Trophoblast cell (in vitro differentiated cells and primary cell): ENCODE results near the gene MYOZ2. TPM values are rescaled to one million over a fixed set of nuclear protein-coding genes. Genes with fewer than 3 reads are reported as not detected.
A peak's percentile ranks its signal among the peaks of the same experiment; 100 is the strongest.

ENCODE experiments used
- DNase-seq, 2 donors: peaks; one replicate each; pipeline ENCODE4 v3.0.0-alpha.2; 2016
- H2AFZ ChIP-seq: 2 replicates; pipeline ENCODE4 v1.6.1; 2013; ENCODE audit warnings: low read length, moderate library complexity, mild to moderate bottlenecking; ENCODE audit not compliant: insufficient read depth, poor library complexity
- H2AK5ac ChIP-seq: 2 replicates; pipeline ENCODE4 v1.6.1; 2013; ENCODE audit warnings: mild to moderate bottlenecking, low read length
- H2BK120ac ChIP-seq: 2 replicates; pipeline ENCODE4 v1.6.1; 2013; ENCODE audit warnings: low read length, mild to moderate bottlenecking, moderate library complexity; ENCODE audit not compliant: insufficient read depth, poor library complexity
- H2BK12ac ChIP-seq: 2 replicates; pipeline ENCODE4 v1.6.1; 2013; ENCODE audit warnings: mild to moderate bottlenecking, low read length, moderate library complexity
- H2BK5ac ChIP-seq: 2 replicates; pipeline ENCODE4 v1.6.1; 2013; ENCODE audit warnings: low read length, low read depth, moderate library complexity, mild to moderate bottlenecking; ENCODE audit not compliant: poor library complexity
- H3K14ac ChIP-seq: 2 replicates; pipeline ENCODE4 v1.6.1; 2013; ENCODE audit warnings: mild to moderate bottlenecking, low read length
- H3K18ac ChIP-seq: 2 replicates; pipeline ENCODE4 v1.6.1; 2013; ENCODE audit warnings: mild to moderate bottlenecking, low read length
- H3K23ac ChIP-seq: 2 replicates; pipeline ENCODE4 v1.6.1; 2013; ENCODE audit warnings: low read length
- H3K27ac ChIP-seq: 2 replicates; pipeline ENCODE4 v1.5.1; 2013; ENCODE audit warnings: low read depth, mild to moderate bottlenecking, inconsistent platforms, low read length, moderate library complexity
- H3K27me3 ChIP-seq: 2 replicates; pipeline ENCODE4 v1.6.1; 2013; ENCODE audit warnings: inconsistent platforms, mild to moderate bottlenecking, low read length, moderate library complexity; ENCODE audit not compliant: insufficient read depth
- H3K36me3 ChIP-seq, 2 experiments: 1 replicate in 1 of 2; 2 replicates in 1 of 2; pipeline ENCODE4 v1.6.1; 2013; ENCODE audit warnings: low read length in 2 of 2, mild to moderate bottlenecking in 2 of 2, moderate library complexity in 1 of 2; ENCODE audit not compliant: insufficient read depth in 2 of 2, control insufficient read depth in 1 of 2
- H3K4ac ChIP-seq: 2 replicates; pipeline ENCODE4 v1.6.1; 2013; ENCODE audit warnings: low read depth, mild to moderate bottlenecking, low read length, moderate library complexity
- H3K4me1 ChIP-seq, 2 experiments: 1 replicate in 1 of 2; 2 replicates in 1 of 2; pipeline ENCODE4 v1.6.1; 2013; ENCODE audit warnings: low read length in 2 of 2, mild to moderate bottlenecking in 2 of 2, moderate library complexity in 1 of 2; ENCODE audit not compliant: insufficient read depth in 2 of 2, control insufficient read depth in 1 of 2
- H3K4me2 ChIP-seq: 2 replicates; pipeline ENCODE4 v1.6.1; 2013; ENCODE audit warnings: inconsistent platforms, mild to moderate bottlenecking, low read length, moderate library complexity
- H3K4me3 ChIP-seq: 2 replicates; pipeline ENCODE4 v1.5.1; 2013; ENCODE audit warnings: mild to moderate bottlenecking, low read depth, low read length, inconsistent platforms
- H3K79me1 ChIP-seq: one replicate; pipeline ENCODE4 v1.6.1; 2013; ENCODE audit warnings: low read length
- H3K79me2 ChIP-seq: 2 replicates; pipeline ENCODE4 v1.6.1; 2013; ENCODE audit warnings: low read length, mild to moderate bottlenecking; ENCODE audit not compliant: control insufficient read depth, insufficient read depth, poor library complexity
- H3K9ac ChIP-seq: 2 replicates; pipeline ENCODE4 v1.6.1; 2013; ENCODE audit warnings: mild to moderate bottlenecking, low read length
- H3K9me3 ChIP-seq: 2 replicates; pipeline ENCODE4 v1.6.1; 2013; ENCODE audit warnings: low read depth, mild to moderate bottlenecking, control low read depth, inconsistent platforms, low read length; ENCODE audit not compliant: insufficient read depth
- H4K12ac ChIP-seq: 2 replicates; pipeline ENCODE4 v1.6.1; 2013; ENCODE audit warnings: low read depth, mild to moderate bottlenecking, low read length, moderate library complexity
- H4K8ac ChIP-seq: 2 replicates; pipeline ENCODE4 v1.6.1; 2013; ENCODE audit warnings: low read depth, mild to moderate bottlenecking, low read length, moderate library complexity
- H4K91ac ChIP-seq: one replicate; pipeline ENCODE4 v1.6.1; 2013; ENCODE audit warnings: low read depth, mild to moderate bottlenecking, low read length, moderate library complexity
- WGBS: extraction: QIAGEN DNeasy Blood & Tissue Kit; methylation state at CpG from one replicate; pipeline ENCODE4 v1.1.7; 2013; ENCODE audit warnings: missing lambda C conversion rate; ENCODE audit not compliant: insufficient read length, insufficient coverage; ENCODE audit errors: extremely low coverage; 5-methylcytosine and 5-hydroxymethylcytosine counted together
- polyA plus RNA-seq: library from polyadenylated mRNA; stranded (reverse); fragments of 200-250 nt; gene quantifications from 2 replicates; pipeline ENCODE4 v1.2.3, GENCODE V29; 2013

The MYOZ2 gene
- polyA plus RNA-seq = 0.03 and 0.06 TPM in 2 replicates

DNA sequence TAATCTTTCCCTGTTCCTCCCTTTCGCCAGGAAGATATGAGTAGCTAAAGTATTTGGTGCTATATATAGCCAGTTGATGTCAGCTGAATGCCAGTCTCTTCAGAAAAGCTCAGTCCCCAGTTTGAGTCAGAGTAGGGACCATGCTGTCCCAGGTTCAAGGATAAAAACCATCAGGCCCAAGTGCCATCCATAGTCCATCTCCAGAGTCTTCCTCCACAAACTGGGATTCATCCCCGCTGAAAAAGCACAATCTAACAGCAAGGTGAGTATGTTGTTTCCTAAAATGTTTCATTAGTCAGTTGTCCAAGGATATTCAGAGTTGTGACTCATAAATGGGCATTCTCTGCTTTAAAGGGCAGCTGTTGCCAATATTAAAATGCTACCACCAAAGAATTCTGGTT, at the start of gene MYOZ2:
TSS of gene MYOZ2 (plus strand) at position 112 of the 401 bp plus-strand sequence. CDS start 694 bp downstream, outside the sequence.
- no peaks in the 10 kb centered on the region for H3K79me1 ChIP-seq
- H3K18ac ChIP-seq = no peak within 1 kb of the TSS
- no peak within 1 kb of the TSS for H3K27ac ChIP-seq
- H3K36me3 ChIP-seq = no peaks in the 10 kb centered on the region
- no peak within 1 kb of the TSS for H2BK5ac ChIP-seq
- H4K91ac ChIP-seq = no peak within 1 kb of the TSS
- H2BK12ac ChIP-seq = no peak within 1 kb of the TSS
- no peak within 1 kb of the TSS for H3K23ac ChIP-seq
- H3K9ac ChIP-seq = no peak within 1 kb of the TSS
- no peaks in the 10 kb centered on the region for H3K27me3 ChIP-seq
- H2BK120ac ChIP-seq = no peak within 1 kb of the TSS
- H4K12ac ChIP-seq = no peak within 1 kb of the TSS
- H2AK5ac ChIP-seq = no peak within 1 kb of the TSS
- no peak within 1 kb of the TSS for H3K4me2 ChIP-seq
- WGBS = no CpG with 5 or more reads among the region's 2 CpGs
- H3K9me3 ChIP-seq = no peaks in the 10 kb centered on the region
- no peak within 1 kb of the TSS for H3K14ac ChIP-seq
- no peak within 1 kb of the TSS for H4K8ac ChIP-seq
- DNase-seq = no peak
- no peaks in the 10 kb centered on the region for H3K79me2 ChIP-seq
- H3K4me1 ChIP-seq = no peaks in the 10 kb centered on the region
- H2AFZ ChIP-seq = no peak within 1 kb of the TSS
- H3K4ac ChIP-seq = no peak within 1 kb of the TSS
- no peak within 1 kb of the TSS for H3K4me3 ChIP-seq

DNA sequence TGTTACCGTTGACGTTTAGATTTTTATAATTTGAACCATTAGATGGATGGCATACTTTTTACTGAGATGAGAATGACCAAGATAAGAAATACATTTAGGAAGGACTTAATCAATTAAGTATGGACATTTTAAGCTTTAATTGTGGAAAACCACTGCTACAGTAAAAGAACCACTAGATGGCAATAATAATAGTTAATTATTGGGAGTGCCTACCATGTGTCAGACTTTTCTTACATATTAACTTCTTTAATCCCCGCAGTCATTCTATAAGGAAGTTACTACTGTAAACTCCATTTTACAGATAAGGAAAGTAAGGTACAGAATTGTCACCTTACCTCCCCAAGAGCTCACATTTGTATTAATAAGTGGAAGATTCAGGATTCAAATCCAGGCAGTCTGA, 48.5 kb upstream of the MYOZ2 start:
- Histone ChIP-seq H3K9ac (no peak overlapping the region), H3K9me3 (no peaks in the 10 kb centered on the region)

DNA sequence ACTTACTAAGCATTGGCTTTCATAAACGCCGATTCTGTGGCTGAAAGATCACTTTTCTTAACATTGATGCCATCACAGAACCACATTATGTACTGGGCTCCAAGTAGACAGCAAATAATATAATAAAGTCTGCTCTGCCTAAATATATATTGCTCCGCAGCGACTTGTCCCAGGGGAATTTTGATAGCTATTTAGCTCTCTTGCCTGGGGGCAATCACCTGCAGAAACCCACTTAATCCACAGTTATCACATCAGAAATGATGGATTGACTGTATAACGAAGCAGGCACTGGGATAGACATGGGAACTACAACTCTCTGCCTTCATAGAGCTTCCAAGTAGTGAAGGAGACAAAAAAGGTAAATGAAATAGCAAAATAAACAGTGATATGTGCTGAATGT, 48.0 kb upstream of the MYOZ2 start:
- no peaks in the 10 kb centered on the region for H3K4me1 ChIP-seq
- no peak overlapping the region for H3K4ac ChIP-seq
- H3K79me1 ChIP-seq = no peaks in the 10 kb centered on the region
- no peaks in the 10 kb centered on the region for H3K79me2 ChIP-seq
- H2BK12ac ChIP-seq = no peak overlapping the region
- H3K4me2 ChIP-seq = no peak overlapping the region
- no peak overlapping the region for H4K8ac ChIP-seq
- no peak overlapping the region for H2BK120ac ChIP-seq
- no peak overlapping the region for H4K12ac ChIP-seq
- H3K27ac ChIP-seq = no peak overlapping the region
- no peak overlapping the region for H3K4me3 ChIP-seq
- no peak overlapping the region for H3K9ac ChIP-seq
- H3K23ac ChIP-seq = no peak overlapping the region
- no peak overlapping the region for H2AK5ac ChIP-seq
- WGBS = no CpG with 5 or more reads among the region's 5 CpGs
- H2AFZ ChIP-seq = no peak overlapping the region
- H3K36me3 ChIP-seq = no peaks in the 10 kb centered on the region
- H3K14ac ChIP-seq = no peak overlapping the region
- no peaks in the 10 kb centered on the region for H3K27me3 ChIP-seq
- DNase-seq = no peak
- H4K91ac ChIP-seq = no peak overlapping the region
- no peak overlapping the region for H2BK5ac ChIP-seq
- H3K18ac ChIP-seq = no peak overlapping the region
- H3K9me3 ChIP-seq = no peaks in the 10 kb centered on the region

More for the DNA sequence above, 48.5 kb upstream of the MYOZ2 start:
- Histone ChIP-seq H3K27ac (no peak overlapping the region), H3K79me2 (no peaks in the 10 kb centered on the region), H3K18ac (no peak overlapping the region), H2AK5ac (no peak overlapping the region), H3K4me2 (no peak overlapping the region), H2AFZ (no peak overlapping the region), H4K8ac (no peak overlapping the region), H3K27me3 (no peaks in the 10 kb centered on the region), H3K14ac (no peak overlapping the region), H2BK12ac (no peak overlapping the region), H3K79me1 (no peaks in the 10 kb centered on the region), H2BK120ac (no peak overlapping the region), H3K4me1 (peaks cover under 1% of the 10 kb centered on the region in 2 experiments), H4K12ac (no peak overlapping the region), H4K91ac (no peak overlapping the region), H3K4me3 (no peak overlapping the region), H3K23ac (no peak overlapping the region), H3K4ac (no peak overlapping the region), H3K36me3 (no peaks in the 10 kb centered on the region), H2BK5ac (no peak overlapping the region)
- WGBS = no CpG with 5 or more reads among the region's 3 CpGs
- DNase-seq = no peak

DNA sequence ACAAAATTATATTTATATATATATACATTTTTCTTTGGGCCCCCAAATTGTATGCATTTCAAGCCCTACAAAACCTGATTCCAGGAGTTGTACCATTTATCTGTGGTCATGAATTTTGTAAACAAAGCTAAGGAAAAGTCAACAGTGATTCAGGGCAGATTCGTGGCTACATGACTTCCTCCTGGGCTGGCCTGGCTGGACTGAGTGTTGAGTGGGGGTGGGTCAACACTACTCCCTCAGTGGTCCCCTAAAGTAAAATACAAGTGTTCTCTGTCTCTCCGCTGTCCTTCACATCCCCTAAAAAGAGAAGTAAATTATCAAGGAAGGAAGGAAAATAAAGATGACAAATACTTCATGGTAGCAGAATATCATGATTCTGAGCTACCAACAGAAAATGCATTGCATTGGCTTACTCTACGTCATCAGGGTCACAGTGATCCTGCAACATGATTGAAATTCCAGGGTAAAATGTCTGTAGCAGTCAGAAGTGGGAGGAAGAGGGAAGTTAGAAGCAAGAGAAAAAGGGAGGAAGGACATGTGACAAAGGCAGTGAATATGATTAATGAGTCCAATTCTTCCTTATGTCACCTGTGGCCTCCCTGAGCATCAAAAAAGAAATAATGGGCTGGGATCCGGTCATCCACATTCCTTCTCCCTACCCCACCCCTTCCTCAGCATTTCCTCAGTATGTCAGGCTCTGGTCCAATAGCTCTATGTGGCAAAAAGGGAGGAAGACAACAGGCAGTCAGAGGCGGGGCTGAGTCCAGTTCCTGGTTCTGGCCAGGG, 42.4 kb upstream of the MYOZ2 start:
- Histone ChIP-seq H4K91ac (no peak overlapping the region), H4K8ac (no peak overlapping the region), H2AFZ (no peak overlapping the region), H3K27me3 (no peaks in the 10 kb centered on the region), H3K36me3 (no peaks in the 10 kb centered on the region), H3K9ac (no peak overlapping the region), H3K9me3 (no peaks in the 10 kb centered on the region), H2BK12ac (no peak overlapping the region), H3K27ac (no peak overlapping the region), H3K4me1 (peaks cover 0 to 2% of the 10 kb centered on the region in 2 experiments), H2BK120ac (no peak overlapping the region), H4K12ac (no peak overlapping the region), H3K79me2 (no peaks in the 10 kb centered on the region), H3K79me1 (no peaks in the 10 kb centered on the region), H2AK5ac (no peak overlapping the region), H3K4ac (no peak overlapping the region), H3K14ac (no peak overlapping the region), H3K4me3 (no peak overlapping the region), H3K18ac (no peak overlapping the region), H3K23ac (no peak overlapping the region), H2BK5ac (no peak overlapping the region), H3K4me2 (no peak overlapping the region)
- WGBS = no CpG with 5 or more reads among the region's 5 CpGs
- DNase-seq = peak in 1 of 2 donors; percentile 74
